HL-60/S4 treated with phorbol 12-myristate 13-acetate at 8.2 ng/mL for 4 days and 3 days (cell line): Measurements from ENCODE around the gene CXCR4.

ENCODE experiments used
- in situ Hi-C: fragments of 300-500 bp; cut with MboI; formaldehyde crosslinking; loops from 2 replicates; pipeline ENCODE4 v1.15.0; 2022; ENCODE audit warnings: low sequenced_read_pairs

The CXCR4 gene

DNA sequence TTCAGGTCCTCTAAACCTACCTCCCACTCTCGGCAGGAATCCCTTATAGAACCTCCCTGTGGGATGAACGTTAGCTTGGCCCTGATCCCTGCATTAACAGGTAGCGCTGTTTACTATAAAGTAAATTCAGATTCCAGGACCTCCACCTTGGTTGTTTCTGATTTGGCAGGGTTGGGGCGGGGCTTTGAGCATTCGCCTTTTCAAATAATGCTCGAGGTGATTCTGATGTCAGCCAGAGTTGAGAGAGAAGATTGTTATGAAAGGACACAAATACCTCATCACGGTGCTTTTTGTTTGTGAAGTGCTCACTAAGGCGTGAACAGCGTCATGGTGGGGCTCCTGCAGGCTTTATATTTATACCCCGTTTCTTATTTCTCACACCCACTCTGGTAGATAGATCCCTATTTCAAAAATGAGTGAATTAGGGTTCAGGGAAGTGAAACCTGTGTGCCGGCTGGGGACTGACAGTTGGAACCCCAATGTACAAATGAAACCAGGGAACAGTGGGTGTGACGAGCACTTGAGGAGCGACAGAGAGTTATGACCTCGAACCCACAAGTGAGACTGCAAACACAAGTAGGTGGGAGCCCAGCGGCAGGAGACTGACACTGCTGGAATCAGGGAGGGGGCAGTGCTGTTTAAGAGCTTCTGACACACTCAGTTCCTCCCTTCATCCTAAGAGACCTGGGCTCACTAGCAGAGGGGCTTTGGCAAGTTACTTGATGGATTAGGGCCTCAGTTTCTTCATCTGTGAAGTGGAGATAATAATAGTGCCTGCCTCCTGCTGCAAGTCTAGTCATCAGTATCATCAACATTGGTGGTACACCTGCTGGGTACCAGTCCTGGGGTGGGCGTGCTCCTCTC is 14.2 kb upstream of the CXCR4 start:
- in situ Hi-C loops, result no loop called here

DNA sequence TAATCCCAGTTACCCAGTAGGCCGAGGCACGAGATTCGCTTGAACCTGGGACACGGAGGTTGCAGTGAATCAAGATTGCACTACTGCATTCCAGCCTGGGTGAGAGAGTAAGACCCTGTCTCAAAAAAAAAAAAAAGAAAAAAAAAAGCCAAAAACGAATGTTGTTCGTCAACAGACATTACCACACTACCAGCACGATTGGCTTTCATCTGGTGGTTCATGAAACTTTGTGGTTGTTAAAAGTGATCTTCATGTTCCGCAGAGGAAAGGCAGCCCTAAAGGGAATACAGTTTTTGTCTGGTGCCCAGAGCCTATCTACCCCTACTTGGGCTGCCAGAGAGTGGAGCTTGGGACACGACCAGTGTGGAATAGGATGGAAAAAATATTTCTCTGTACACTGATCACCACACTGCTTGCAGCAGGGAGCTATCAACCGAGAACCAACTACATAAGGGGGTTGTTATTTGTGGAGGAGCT is 13.6 kb upstream of the CXCR4 start:
- in situ Hi-C loops, result no loop called here

DNA sequence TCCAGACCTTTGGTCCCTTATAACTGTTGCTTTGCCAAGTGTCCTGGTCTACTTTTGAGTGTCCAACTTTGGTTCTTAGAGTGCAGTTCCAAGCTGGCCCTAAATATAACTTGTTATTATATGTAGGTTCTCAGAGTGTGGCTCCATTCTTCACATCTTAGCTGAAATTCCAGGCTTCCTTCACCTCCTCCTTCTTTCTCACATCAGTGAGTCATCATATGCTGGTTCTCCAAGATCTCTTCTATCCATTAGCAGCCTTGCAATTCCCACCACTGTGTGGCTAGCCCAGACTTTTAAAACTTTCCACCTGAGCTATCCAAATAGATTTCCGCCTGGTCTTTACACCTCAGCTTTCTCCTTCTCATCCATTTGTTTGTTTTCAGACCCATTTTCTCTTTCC is 12.6 kb upstream of the CXCR4 start:
- in situ Hi-C loops, result no loop called here

DNA sequence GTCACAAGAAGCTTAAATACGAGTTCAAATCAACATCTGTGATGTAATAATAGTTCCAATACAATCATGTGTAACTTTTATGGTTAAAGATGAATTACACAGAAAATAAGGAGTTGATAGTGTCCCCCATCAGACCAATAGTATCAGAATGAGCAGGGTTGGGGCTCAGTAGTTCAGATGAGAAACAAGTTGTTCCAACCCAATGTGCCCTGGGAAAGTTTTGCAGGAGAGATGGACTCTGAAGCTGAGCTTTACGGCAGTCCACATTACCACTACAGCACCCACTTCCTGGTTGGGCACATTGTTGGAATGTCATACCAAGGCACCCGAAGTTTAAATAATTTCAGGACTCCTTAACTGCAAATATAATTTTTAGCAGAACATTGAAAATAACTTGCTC is 12.1 kb upstream of the CXCR4 start:
- in situ Hi-C loops, result no loop called here

DNA sequence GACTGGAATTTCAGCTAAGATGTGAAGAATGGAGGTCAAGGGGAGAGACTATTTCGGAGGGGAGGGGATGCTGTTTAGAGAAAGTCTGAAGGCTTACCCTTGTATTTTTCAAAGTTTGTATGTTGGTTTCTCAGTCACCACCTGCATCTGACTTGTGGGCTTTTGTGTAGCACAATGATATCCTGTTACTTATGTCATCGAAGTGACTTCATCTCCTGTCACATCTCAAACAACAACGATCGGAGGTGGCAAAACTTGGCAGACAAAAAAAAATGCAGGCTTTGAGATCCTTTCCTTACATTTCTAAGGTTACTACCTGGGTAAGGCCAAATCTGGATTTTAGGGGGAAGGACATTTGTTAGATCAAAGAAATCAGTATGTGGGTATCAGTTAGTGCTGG is 11.7 kb upstream of the CXCR4 start:
- in situ Hi-C loops, result no loop called here

DNA sequence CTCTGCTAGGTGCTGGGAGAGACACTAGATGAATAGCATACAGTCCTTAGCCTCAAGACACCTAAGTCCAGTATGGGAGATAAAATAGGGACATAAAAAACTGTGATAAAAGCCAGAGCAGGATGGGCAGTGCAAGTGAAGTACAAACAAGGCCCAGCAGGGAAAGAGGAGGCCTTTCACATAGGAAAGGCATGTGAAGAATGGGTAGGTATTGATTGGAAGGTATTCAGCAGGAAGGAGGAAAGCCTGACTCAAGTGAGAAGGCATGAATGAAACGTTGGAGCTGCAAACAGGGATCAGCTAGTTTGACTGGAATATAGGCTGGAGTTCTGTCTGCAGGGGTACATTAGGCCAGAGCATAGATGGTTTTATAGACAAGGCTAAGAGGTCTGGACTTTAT is 11.0 kb upstream of the CXCR4 start:
- in situ Hi-C loops, result no loop called here

DNA sequence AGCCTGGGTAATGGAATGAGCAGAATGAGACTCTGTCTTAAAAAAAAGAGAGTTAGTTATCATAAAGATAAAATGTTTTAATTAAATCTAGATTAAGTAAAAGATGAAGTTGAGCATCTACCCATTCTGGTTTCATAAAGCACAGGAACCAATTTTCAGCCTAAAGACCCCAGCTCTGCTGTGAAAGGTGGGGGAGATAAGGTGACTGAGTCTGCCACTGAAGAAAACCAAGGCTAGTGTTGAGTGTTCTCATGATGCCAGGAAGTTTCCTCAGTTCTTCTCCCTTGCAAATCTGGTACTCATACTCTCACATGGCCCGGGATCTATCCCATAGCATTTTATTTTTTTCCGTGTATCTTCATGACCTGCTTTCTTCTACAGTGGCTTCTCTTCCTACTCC is 10.4 kb upstream of the CXCR4 start:
- in situ Hi-C loops, result no loop called here

DNA sequence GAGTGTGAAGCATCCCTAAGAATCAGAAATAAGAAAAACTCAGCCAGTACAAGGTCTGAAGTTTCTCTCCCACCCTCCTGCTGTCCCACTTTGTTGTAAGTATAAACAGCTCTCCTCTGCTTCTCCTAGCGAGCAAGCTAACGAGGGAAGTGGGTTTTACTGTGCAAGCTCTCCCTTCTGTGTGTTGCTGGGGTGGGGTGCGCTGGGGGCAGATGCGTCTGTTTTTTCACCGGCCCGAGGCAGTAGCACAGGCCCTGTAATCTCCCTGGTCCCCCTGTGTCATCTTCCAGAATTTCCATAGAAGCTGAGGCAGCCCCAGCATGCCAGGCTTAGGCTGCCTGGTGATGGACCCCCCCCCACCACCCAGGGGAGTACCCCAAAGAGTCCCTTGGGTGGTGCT is 9.4 kb upstream of the CXCR4 start:
- in situ Hi-C loops, result no loop called here

DNA sequence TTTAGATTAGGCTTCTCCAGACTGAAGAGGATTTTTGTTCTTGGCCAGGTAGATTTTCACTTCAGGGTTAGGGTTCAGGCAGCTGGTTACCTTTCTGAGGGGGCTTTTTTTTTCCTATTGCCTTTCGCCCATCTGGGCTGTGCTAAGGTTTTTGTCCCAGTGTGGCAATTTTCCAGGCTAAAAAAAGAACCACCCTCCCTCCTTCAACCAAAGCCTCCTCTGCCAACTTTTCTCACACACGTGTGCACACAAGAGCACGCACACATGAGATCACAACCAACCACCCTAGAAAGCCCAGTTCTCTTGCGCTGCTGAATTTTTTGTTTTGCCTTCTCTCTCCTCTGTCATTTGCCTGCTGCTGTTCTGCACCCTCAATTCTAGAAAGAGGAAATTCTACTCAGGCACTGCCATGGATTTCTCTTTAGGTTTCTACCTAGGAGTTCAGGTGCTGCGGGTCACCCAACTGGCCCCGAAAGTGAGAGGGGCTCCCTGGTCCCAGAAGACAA is 8.5 kb upstream of the CXCR4 start:
- in situ Hi-C loops, result no loop called here

DNA sequence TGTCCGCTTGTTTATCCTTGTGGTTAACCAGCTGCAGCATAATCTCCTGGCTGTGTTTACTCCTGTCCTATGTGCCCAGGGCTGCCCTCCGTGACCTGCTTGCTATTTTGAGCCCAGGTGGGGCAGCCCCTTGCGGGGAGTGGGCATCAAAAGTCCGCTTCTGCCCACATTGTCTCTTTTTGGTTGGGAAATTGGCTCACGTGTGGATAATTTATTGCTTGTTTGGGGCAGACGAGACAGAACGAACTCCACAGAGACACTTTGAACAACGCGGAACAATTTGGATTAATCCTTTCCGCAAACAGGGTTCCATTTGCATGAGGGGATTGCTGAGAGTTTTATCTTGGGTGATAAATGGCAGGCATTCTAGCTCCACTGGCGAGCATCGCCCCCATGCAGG is 8.1 kb upstream of the CXCR4 start:
- in situ Hi-C loops, result no loop called here

DNA sequence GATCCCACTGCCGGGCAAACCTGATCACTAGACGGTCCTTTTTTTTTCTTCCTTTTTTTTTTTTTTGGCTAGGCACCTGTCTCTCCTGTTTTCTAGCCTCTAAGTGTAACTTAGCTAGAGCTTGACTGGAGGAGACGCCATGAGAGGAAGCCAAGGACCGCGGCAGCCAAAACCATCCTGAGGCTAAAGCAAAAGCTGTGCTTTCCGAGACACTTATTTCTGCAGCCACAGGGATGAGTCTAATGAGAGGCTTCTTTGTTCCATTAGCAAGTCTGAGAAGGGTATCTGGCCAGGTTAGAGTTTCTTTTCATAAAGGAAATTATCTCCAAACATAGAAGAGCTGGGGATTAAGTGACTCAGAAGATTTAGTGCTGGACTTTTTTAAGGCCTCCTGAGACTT is 7.3 kb upstream of the CXCR4 start:
- in situ Hi-C loops, result no loop called here

DNA sequence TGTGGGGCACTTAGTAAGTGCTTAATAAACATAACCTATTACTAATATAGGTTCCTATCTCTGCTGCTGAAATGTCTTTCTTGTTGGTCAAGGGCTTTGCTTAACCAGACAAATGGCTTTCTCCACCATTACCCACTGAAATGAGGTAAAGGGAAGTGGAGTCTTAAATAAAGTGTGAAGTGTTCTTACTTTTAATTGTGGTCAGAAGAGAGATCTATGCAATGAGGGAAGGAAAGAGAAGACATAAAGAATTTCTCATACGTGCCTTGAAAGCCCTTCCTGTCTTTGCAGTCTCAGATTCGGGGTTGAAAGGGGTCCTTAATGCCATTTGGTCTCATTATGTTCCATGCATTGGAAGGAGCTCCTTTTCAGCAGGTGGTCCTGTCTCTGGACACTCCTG is 6.9 kb upstream of the CXCR4 start:
- in situ Hi-C loops, result no loop called here

DNA sequence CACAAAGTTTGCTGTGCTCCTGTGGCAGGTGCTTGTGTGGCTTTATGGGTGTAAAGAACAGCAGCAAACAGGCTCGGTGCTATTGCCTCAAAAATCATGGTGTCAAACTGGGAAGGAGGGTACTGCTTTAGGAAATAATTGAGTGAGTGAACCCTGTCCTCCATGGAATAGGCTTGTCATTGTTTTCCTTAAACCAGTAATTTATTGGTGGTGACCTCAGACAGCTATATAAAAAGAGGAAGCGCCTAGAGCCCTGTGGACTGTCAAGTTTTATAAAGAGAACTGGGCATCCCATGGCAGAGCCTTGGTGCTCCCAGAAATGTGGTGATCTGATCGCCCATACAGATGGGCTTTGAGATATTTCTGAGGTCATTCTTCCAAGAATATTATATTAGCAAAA is 4.7 kb upstream of the CXCR4 start:
- in situ Hi-C loops, result no loop called here

DNA sequence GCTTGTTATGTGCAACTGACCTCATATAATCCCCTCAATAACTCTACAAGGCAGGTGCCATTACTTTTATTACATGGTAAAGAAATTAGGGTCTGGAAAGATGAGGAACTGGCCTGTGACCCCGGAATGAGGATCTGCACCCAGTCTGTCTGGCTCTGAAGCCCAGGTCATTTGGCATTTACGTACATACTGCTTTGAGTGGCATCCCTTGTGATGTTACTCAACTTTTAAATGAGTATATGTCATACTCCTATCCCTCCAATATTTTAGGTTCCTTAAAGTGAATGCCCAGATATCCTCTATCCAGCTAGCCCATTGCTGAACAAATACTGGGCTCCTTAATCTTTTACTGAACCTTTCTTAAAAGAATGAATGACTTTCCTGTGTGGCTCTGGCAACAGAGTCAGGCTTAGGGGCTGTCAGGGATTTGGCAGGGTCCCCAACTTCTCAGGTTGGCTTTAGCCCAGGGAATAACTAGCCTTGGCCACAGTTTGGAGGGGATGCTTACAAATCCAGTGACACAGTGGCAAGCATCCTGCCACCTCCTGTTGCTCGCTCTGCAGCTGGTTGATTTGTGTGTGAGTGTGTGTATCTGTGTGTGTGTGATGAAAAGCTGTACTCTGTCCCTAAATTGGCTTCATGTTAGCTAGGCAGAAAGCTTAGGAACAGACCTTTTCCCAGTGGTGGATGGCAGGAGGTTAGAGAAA is 3.4 kb upstream of the CXCR4 start:
- in situ Hi-C loops, result no loop called here

DNA sequence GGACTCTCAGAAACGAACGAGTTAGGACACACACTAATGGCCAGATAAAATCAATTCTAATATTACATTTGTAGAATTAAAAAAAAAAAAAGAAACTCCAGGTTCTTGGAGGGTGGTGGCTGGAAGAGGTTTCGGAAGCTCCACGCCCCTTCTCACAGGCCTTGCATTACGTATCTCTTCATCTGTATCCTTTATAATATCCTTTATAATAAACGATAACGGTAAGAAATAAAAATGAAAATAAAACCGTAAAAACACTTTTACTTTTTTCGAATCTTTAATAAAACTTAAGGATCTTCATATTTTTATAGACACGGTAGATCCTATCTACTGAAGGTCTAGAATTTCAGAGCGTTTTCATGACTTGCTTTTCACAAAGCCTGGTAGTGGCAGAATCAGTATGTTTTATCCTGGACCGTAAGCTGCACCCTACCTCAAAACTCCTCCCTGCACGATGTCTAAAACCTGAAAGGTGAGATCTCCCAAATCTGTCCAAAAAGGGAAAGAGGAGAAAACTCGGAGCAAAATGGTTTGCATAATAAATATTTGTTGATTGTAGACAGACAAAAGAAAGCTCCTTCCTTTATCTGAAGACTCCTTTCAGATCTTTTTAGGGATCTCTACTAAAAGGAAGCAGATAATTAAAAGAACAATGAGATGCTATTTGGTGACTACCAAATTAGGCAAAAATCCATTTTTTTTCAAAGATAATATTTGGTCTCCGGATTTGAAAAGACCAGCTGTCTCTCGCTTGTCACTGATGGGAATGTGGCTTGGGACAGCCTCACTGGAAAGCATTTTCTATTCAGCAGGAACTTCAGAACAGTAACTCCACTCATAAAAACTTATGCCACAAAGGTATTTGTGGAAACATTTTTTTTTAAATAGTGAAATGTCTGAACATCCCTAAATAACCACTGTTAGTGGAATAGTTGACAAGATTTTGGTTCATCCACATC is 2.0 kb upstream of the CXCR4 start:
- in situ Hi-C loops, result no loop called here

DNA sequence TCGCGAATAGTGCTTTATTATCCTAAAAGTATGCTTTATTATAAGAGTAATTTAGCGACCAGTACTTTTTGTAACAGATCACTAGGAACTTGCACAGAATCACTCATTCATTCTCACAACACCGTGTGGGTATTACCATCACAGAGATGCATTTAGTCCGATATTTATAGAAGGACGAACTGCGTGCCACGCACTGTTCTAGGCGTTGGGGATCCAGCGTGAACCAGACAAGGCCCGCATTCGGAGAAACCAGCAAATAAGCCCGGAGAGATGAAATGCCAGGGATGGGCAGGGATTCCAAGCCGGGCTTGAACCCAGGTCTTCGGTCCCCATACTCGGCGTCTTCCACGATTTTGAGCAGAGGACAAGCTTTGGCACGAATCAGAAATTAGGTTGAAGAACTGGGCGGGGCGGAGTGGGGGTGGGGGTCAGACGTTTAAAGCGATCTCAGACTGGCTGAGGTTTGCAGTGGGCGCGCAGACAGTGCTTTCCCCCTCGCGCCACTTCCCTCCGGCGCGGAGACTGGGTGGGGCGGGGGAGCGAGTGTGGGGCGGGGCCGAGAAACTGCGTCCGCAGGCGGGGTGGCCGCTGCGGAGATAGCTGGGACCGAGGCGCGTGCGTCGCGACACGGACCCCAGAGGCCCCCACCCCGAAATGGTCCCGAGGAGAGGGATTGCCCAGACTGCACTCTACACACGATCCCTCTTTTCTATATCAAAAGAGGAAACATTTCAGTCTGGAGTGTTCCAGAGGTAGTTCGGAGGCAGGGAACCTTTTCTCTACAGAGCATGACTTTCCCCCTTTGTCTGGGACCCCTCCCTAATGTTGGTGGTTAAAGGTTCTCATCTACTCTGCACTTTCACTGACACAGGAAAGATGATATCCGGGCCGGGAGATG is 1.1 kb upstream of the CXCR4 start:
- in situ Hi-C loops, result no loop called here

DNA sequence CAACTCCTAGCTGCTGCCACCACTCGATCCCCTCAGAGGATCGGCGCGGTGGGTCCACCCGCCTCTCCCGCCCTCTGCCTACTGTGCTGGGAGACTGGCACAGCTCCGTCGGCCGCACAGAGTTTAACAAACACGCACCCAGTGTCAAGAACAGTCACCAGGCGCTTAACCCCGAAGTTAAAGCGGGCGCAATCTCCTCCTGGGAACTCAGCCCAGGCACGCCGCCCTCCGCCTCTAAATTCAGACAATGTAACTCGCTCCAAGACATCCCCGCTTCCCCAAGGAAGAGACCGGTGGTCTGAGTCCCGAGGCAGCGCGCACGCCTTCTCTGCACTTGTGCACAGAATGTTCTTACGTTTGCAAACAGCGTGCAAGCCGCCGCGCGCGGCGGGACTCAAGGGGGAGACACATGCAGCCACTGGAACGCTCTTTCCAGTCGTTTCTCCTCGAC is 533 bp downstream of the CXCR4 start:
- in situ Hi-C loops, result no loop called here

DNA sequence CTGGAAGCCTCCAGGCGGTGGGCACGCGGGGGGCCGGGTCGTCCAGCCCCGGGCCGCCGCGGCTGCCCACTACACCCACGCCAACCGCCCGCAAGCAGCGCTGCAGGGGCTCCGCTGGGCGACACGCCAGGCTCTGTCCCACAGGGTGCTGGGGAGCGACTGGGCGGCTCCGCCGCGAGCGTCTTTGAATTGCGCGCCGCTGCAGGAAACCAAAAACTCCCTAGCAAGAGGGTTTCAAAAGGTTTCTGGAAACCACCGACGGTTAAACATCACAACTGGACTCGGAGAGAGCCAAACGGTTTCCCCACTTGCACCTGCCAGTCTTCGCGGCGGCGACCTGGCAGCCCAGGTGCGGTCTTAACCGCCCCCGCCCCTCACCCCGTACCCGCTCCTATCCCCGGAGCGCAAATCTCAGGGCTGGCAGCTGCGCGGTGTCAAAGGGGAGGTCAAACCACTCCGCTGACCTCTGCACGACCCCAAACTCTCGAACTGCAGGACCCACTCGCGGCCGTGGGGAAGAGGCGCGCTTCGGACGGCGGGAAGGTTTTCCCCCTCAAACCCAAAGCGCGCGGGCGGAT is 1.0 kb downstream of the CXCR4 start:
- in situ Hi-C loops, result no loop called here

DNA sequence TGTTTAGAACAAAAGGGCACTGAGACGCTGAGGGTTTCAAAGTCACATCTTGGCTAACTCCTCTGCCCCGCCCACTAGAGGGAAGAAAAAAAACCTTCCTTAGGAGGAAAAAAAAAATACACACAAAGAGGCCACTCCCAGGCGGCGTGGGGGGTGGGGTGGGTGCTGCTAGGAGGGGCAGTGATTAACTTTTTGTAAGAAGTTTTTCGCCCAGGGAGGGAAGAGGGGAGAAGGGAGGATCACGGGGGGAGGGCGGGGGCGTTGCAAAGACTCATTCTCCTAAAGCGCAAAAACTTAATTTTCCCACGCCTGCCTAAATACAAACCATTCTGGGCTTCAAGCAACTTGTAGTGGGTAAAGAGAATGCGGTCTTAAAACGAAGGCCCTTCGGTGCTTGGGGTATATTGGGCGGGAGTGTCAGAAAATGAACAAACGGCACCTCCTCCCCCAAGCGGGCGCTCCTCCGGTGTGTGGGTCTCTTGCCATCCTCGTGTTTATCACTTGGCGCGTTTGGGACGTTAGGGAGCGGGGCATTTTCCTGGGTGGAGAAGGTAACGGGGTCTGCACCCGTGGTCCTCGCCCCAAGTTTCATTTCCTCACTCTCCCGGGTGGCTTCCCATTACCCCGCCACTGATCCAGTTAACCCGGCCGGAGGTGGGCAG is 1.7 kb downstream of the CXCR4 start:
- in situ Hi-C loops, result no loop called here
